A549 (cell line): ENCODE measurements around the gene PIP4K2A. TPM values are rescaled to one million over a fixed set of nuclear protein-coding genes. Genes with fewer than 3 reads are reported as not detected.

ENCODE experiments used
- ATAC-seq, 2 experiments: fragments of 200-7000 bp in 1 of 2; fragments of >200 bp in 1 of 2; cut with Nextera tagmentation in 1 of 2; cut with Tn5 transposase in 1 of 2; 3 replicates each; pipeline versions ENCODE4 v1.8.0 to v1.9.1; 2018 to 2020; ENCODE audit warnings: mild to moderate bottlenecking in 1 of 2, moderate library complexity in 1 of 2
- CTCF ChIA-PET: fragments of 300-600 bp; sonication (Branson Sonifier 250); formaldehyde crosslinking; extraction: SDS; loops from one replicate; lab custom pipeline; 2021; ENCODE audit warnings: antibody characterized with exemption, inconsistent platforms; lab: Yijun Ruan, JAX
- POLR2A ChIA-PET: fragments of 350-600 bp; formaldehyde crosslinking; extraction: SDS; loops from one replicate; lab custom pipeline; 2021; ENCODE audit warnings: antibody characterized with exemption, inconsistent platforms; lab: Yijun Ruan, JAX
- DNase-seq, 2 experiments: peaks; one replicate each; pipeline versions ENCODE4 v3.0.0 to v3.0.0-alpha.2; 2011 to 2016; ENCODE audit warnings: low read depth in 1 of 2, low spot score in 1 of 2
- FAIRE-seq: peaks from 2 replicates; lab custom pipeline; 2011; peaks lifted over from hg19 to GRCh38; lab: Jason Lieb, UNC
- H3K27ac ChIP-seq, 2 experiments: fragments of >200 bp; sonication (Bioruptor Twin); formaldehyde crosslinking; 3 replicates each; pipeline ENCODE4 v1.5.1; 2016 to 2017
- H3K4me1 ChIP-seq: fragments of >200 bp; sonication (Bioruptor Twin); formaldehyde crosslinking; 3 replicates; pipeline ENCODE4 v1.6.1; 2016
- H3K4me2 ChIP-seq: fragments of >200 bp; sonication (Bioruptor Twin); formaldehyde crosslinking; 3 replicates; pipeline ENCODE4 v1.6.1; 2016
- H3K4me3 ChIP-seq: fragments of >200 bp; sonication (Bioruptor Twin); formaldehyde crosslinking; 3 replicates; pipeline ENCODE4 v1.5.1; 2016
- H3K9me3 ChIP-seq: fragments of >200 bp; sonication (Bioruptor Twin); formaldehyde crosslinking; 3 replicates; pipeline ENCODE4 v1.6.1; 2016
- BHLHE40 ChIP-seq: IDR thresholded peaks from 2 replicates; pipeline ENCODE4 v1.6.1; 2012; ENCODE audit warnings: low read depth, low read length, inconsistent platforms
- EHF ChIP-seq: fragments of 250-450 bp; sonication (Bioruptor Pico); IDR thresholded peaks from 2 replicates; pipeline ENCODE4 v1.5.0; 2020; ENCODE audit warnings: mild to moderate bottlenecking
- FOSL2 ChIP-seq, 2 experiments: fragments of 450-650 bp in 1 of 2; fragments of >200 bp in 1 of 2; sonication (Bioruptor Twin) in 1 of 2; formaldehyde crosslinking; IDR thresholded peaks; 2 replicates each; pipeline versions ENCODE4 v1.5.0 to v1.6.1; 2016 to 2020; ENCODE audit warnings: mild to moderate bottlenecking in 1 of 2, moderate library complexity in 1 of 2
- FOXS1 ChIP-seq: fragments of 250-450 bp; sonication (Bioruptor Pico); IDR thresholded peaks from 2 replicates; pipeline ENCODE4 v1.5.0; 2020; ENCODE audit warnings: mild to moderate bottlenecking, moderate library complexity
- GATA3 ChIP-seq: IDR thresholded peaks from 2 replicates; pipeline ENCODE4 v1.6.1; 2012; ENCODE audit warnings: borderline replicate concordance
- HEYL ChIP-seq: fragments of 250-450 bp; sonication (Bioruptor Pico); IDR thresholded peaks from 2 replicates; pipeline ENCODE4 v1.8.0; 2021; ENCODE audit warnings: mild to moderate bottlenecking, moderate library complexity
- HOXB5 ChIP-seq: fragments of 250-450 bp; sonication (Bioruptor Pico); IDR thresholded peaks from 2 replicates; pipeline ENCODE4 v1.5.0; 2020; ENCODE audit warnings: mild to moderate bottlenecking, moderate library complexity
- KDM1A ChIP-seq: fragments of 200-600 bp; sonication (generic); IDR thresholded peaks from 2 replicates; pipeline ENCODE4 v1.6.1; 2016; ENCODE audit warnings: low read depth, mild to moderate bottlenecking
- KDM5A ChIP-seq: fragments of 200-600 bp; sonication (generic); IDR thresholded peaks from 2 replicates; pipeline ENCODE4 v1.6.1; 2016; ENCODE audit warnings: antibody characterized with exemption, mild to moderate bottlenecking
- NFE2L2 ChIP-seq: fragments of 150-350 bp; conservative IDR thresholded peaks from 2 replicates; pipeline ENCODE4 v1.6.1; 2014; ENCODE audit warnings: low read length
- NPAS2 ChIP-seq: fragments of 250-450 bp; sonication (Bioruptor Pico); IDR thresholded peaks from 2 replicates; pipeline ENCODE4 v1.8.0; 2022; ENCODE audit warnings: mild to moderate bottlenecking, moderate library complexity, borderline replicate concordance
- NR3C1 ChIP-seq: fragments of >200 bp; sonication (Bioruptor Twin); formaldehyde crosslinking; IDR thresholded peaks from 3 replicates; pipeline ENCODE4 v1.6.1; 2017
- SREBF2 ChIP-seq: fragments of 450-650 bp; IDR thresholded peaks from 2 replicates; pipeline ENCODE4 v1.6.1; 2014; ENCODE audit warnings: mild to moderate bottlenecking, moderate library complexity
- TFCP2L1 ChIP-seq: fragments of 250-450 bp; sonication (Bioruptor Pico); IDR thresholded peaks from 2 replicates; pipeline ENCODE4 v1.5.0; 2021; ENCODE audit warnings: mild to moderate bottlenecking
- ZC3H11A ChIP-seq: fragments of 450-650 bp; IDR thresholded peaks from 2 replicates; pipeline ENCODE4 v1.6.1; 2014; ENCODE audit warnings: antibody characterized with exemption, mild to moderate bottlenecking
- ZSCAN20 ChIP-seq: fragments of 250-450 bp; sonication (Bioruptor Pico); IDR thresholded peaks from 2 replicates; pipeline ENCODE4 v1.8.0; 2022; ENCODE audit warnings: mild to moderate bottlenecking, moderate library complexity
- WGBS: methylation state at CpG from one replicate; pipeline ENCODE4 v1.1.6; 2017; ENCODE audit errors: missing lambda C conversion rate; 5-methylcytosine and 5-hydroxymethylcytosine counted together
- polyA plus RNA-seq, 4 experiments: library from polyadenylated mRNA; depleted of rRNA in 3 of 4; stranded (reverse); fragments of >200 nt; fragmentation: RNase III in 1 of 4; extraction: RNeasy Plus Mini Kit Qiagen cat#74134 plus additional on column Dnase treatment in 1 of 4; gene quantifications; 2 replicates in 3 of 4; 3 replicates in 1 of 4; pipeline ENCODE4 v1.2.3, GENCODE V29; 2011 to 2017
- TF ChIP-seq, protein P1 (sequence below): fragments of 200-600 bp; sonication (generic); IDR thresholded peaks from 2 replicates; pipeline ENCODE4 v1.6.1; 2016; ENCODE audit warnings: antibody characterized with exemption, mild to moderate bottlenecking, moderate library complexity
- TF ChIP-seq, protein P2 (sequence below): IDR thresholded peaks from 2 replicates; pipeline ENCODE4 v1.6.1; 2012
- TF ChIP-seq, protein P3 (sequence below): fragments of >200 bp; sonication (Bioruptor Twin); formaldehyde crosslinking; IDR thresholded peaks from 3 replicates; pipeline ENCODE4 v1.6.1; 2016
- TF ChIP-seq, protein P4 (sequence below): fragments of 250-450 bp; sonication (Bioruptor Pico); IDR thresholded peaks from 2 replicates; pipeline ENCODE4 v1.5.0; 2021; ENCODE audit warnings: mild to moderate bottlenecking, moderate library complexity, borderline replicate concordance
- TF ChIP-seq, protein P5 (sequence below): IDR thresholded peaks from 2 replicates; pipeline ENCODE4 v1.6.1; 2012

Gene PIP4K2A
- polyA plus RNA-seq, 2 of the 4 experiments (the other 2 are of a cell fraction): 23.1 to 24.0 TPM

DNA sequence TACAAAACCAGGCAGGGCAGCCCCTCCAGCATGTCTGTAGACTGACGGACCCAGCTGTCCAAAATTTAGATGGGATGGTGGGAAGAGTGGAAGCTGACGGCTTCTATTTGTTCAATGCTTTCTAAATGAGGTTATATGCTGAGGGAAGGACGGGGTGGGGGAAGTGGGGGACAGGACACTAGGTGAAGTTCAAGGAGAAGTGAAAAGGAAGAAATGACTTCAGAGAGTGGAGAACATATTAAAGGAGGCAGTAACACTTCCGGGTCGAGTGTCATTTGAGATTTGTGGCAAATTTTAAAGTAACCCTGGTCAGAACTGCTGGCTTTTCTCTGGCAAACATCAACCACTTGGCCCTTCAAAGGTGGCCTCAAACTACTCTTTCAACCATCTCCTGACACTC, 9.4 kb downstream of the PIP4K2A start (continued):
- TF ChIP-seq, protein P1, sequence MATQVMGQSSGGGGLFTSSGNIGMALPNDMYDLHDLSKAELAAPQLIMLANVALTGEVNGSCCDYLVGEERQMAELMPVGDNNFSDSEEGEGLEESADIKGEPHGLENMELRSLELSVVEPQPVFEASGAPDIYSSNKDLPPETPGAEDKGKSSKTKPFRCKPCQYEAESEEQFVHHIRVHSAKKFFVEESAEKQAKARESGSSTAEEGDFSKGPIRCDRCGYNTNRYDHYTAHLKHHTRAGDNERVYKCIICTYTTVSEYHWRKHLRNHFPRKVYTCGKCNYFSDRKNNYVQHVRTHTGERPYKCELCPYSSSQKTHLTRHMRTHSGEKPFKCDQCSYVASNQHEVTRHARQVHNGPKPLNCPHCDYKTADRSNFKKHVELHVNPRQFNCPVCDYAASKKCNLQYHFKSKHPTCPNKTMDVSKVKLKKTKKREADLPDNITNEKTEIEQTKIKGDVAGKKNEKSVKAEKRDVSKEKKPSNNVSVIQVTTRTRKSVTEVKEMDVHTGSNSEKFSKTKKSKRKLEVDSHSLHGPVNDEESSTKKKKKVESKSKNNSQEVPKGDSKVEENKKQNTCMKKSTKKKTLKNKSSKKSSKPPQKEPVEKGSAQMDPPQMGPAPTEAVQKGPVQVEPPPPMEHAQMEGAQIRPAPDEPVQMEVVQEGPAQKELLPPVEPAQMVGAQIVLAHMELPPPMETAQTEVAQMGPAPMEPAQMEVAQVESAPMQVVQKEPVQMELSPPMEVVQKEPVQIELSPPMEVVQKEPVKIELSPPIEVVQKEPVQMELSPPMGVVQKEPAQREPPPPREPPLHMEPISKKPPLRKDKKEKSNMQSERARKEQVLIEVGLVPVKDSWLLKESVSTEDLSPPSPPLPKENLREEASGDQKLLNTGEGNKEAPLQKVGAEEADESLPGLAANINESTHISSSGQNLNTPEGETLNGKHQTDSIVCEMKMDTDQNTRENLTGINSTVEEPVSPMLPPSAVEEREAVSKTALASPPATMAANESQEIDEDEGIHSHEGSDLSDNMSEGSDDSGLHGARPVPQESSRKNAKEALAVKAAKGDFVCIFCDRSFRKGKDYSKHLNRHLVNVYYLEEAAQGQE: no peak
- no peak for TF ChIP-seq HEYL (CRISPR knock-in tag)
- no peak for TF ChIP-seq NPAS2 (CRISPR knock-in tag)
- no peak for TF ChIP-seq FOSL2 (IDR thresholded peaks at IDR 0.05)
- TF ChIP-seq FOSL2 (CRISPR knock-in tag; IDR thresholded peaks at IDR 0.05): no peak
- TF ChIP-seq, protein P2, sequence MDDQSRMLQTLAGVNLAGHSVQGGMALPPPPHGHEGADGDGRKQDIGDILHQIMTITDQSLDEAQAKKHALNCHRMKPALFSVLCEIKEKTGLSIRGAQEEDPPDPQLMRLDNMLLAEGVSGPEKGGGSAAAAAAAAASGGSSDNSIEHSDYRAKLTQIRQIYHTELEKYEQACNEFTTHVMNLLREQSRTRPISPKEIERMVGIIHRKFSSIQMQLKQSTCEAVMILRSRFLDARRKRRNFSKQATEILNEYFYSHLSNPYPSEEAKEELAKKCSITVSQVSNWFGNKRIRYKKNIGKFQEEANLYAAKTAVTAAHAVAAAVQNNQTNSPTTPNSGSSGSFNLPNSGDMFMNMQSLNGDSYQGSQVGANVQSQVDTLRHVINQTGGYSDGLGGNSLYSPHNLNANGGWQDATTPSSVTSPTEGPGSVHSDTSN: no peak
- TF ChIP-seq BHLHE40: no peak
- TF ChIP-seq FOXS1 (CRISPR knock-in tag): no peak
- no peak for TF ChIP-seq NR3C1

DNA sequence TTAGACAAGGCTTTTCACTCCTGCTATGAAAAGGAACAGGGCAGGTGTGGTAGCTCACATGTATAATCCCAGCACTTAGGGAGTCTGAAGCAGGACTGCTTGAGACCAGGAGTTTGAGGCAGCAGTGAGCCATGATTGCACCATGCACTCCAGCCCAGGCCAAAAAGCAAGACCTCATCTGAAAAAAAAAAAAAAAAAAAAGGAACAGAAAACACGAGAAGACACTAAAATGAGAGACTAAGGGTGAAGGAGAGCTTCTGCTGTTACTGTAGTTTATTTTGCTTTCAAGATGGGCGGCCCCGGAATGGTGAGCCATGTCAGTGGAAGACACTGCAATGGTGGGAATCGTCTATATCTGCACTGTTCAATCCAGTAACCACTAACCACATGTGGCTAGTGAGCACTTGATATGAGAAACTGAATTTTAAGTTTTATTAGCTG, 9.9 kb downstream of the PIP4K2A start:
- H3K9me3 ChIP-seq: no peaks in the 10 kb centered on the region
- CTCF ChIA-PET: interaction anchor here (0.7 to 1.2 kb wide), 2 partner anchors 17 to 41 kb away, joined by 3 read pairs; no protein-coding TSS in a partner anchor
- H3K4me2 ChIP-seq: no peak overlapping the region
- no peak overlapping the region for H3K4me3 ChIP-seq
- POLR2A ChIA-PET: no interaction called here
- FAIRE-seq: no peak
- TF ChIP-seq KDM5A (no peak), KDM1A (no peak)
- TF ChIP-seq, protein P3, sequence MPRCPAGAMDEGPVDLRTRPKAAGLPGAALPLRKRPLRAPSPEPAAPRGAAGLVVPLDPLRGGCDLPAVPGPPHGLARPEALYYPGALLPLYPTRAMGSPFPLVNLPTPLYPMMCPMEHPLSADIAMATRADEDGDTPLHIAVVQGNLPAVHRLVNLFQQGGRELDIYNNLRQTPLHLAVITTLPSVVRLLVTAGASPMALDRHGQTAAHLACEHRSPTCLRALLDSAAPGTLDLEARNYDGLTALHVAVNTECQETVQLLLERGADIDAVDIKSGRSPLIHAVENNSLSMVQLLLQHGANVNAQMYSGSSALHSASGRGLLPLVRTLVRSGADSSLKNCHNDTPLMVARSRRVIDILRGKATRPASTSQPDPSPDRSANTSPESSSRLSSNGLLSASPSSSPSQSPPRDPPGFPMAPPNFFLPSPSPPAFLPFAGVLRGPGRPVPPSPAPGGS: no peak
- no peak overlapping the region for H3K27ac ChIP-seq
- peaks cover 8% of the 10 kb centered on the region; the same call in 1 of the 3 replicates for H3K4me1 ChIP-seq
- 92% methylated on average over 4 of the region's 4 CpGs for WGBS
- no peak for DNase-seq
- ATAC-seq: no peak

DNA sequence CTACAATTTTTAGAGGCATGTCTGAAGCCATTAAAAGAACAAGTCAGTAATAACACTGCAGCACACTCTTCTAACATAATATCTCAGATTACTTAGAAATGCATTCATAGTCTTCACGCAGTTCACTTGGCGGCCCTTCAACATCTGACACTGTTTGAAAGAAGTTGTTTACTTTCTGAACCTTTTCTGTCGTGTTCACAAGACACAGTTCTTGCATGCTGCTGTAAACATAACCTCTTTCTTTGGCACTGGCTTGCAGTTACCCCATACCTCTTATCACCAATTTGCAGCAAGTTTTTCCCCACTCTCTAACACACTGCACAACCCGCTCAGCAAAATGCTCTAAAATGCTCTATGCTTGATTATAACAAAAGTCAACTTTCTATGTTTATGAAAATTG, 12.0 kb downstream of the PIP4K2A start:
- H3K4me3 ChIP-seq: no peak overlapping the region
- DNase-seq (no peak), ATAC-seq (no peak), FAIRE-seq (no peak)
- CTCF ChIA-PET: no interaction called here
- H3K4me1 ChIP-seq: peaks cover 8% of the 10 kb centered on the region; the same call in 1 of the 3 replicates
- no peak for TF ChIP-seq SREBF2
- TF ChIP-seq, protein P4, sequence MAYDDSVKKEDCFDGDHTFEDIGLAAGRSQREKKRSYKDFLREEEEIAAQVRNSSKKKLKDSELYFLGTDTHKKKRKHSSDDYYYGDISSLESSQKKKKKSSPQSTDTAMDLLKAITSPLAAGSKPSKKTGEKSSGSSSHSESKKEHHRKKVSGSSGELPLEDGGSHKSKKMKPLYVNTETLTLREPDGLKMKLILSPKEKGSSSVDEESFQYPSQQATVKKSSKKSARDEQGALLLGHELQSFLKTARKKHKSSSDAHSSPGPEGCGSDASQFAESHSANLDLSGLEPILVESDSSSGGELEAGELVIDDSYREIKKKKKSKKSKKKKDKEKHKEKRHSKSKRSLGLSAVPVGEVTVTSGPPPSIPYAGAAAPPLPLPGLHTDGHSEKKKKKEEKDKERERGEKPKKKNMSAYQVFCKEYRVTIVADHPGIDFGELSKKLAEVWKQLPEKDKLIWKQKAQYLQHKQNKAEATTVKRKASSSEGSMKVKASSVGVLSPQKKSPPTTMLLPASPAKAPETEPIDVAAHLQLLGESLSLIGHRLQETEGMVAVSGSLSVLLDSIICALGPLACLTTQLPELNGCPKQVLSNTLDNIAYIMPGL: no peak
- TF ChIP-seq BHLHE40: no peak
- TF ChIP-seq ZC3H11A: no peak
- no peak for TF ChIP-seq EHF (CRISPR knock-in tag)
- TF ChIP-seq, protein P2: no peak
- no peak for TF ChIP-seq FOXS1 (CRISPR knock-in tag)
- TF ChIP-seq TFCP2L1 (CRISPR knock-in tag): no peak
- TF ChIP-seq, protein P5, sequence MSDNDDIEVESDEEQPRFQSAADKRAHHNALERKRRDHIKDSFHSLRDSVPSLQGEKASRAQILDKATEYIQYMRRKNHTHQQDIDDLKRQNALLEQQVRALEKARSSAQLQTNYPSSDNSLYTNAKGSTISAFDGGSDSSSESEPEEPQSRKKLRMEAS: no peak
- no peak for TF ChIP-seq NFE2L2
- no peak for TF ChIP-seq HEYL (CRISPR knock-in tag)
- TF ChIP-seq, protein P3: no peak
- TF ChIP-seq HOXB5 (CRISPR knock-in tag): no peak
- no peak for TF ChIP-seq GATA3
- TF ChIP-seq ZSCAN20 (CRISPR knock-in tag): no peak
- no peak overlapping the region for H3K27ac ChIP-seq
- H3K4me2 ChIP-seq: no peak overlapping the region
- POLR2A ChIA-PET: no interaction called here
- WGBS: 79% methylated on average over 4 of the region's 4 CpGs
- no peaks in the 10 kb centered on the region for H3K9me3 ChIP-seq
